GM19238 (cell line): ENCODE measurements around the gene UGT1A9.
"Not testable (repeated sequence)": the region's sequence is repeated elsewhere in the genome, so short reads cannot be mapped to it uniquely, and the experiment has no call there.

Experiments
- DNase-seq: peaks from one replicate; pipeline ENCODE4 v3.0.0; 2011; ENCODE audit warnings: low spot score; ENCODE audit not compliant: insufficient read length

The UGT1A9 gene

DNA sequence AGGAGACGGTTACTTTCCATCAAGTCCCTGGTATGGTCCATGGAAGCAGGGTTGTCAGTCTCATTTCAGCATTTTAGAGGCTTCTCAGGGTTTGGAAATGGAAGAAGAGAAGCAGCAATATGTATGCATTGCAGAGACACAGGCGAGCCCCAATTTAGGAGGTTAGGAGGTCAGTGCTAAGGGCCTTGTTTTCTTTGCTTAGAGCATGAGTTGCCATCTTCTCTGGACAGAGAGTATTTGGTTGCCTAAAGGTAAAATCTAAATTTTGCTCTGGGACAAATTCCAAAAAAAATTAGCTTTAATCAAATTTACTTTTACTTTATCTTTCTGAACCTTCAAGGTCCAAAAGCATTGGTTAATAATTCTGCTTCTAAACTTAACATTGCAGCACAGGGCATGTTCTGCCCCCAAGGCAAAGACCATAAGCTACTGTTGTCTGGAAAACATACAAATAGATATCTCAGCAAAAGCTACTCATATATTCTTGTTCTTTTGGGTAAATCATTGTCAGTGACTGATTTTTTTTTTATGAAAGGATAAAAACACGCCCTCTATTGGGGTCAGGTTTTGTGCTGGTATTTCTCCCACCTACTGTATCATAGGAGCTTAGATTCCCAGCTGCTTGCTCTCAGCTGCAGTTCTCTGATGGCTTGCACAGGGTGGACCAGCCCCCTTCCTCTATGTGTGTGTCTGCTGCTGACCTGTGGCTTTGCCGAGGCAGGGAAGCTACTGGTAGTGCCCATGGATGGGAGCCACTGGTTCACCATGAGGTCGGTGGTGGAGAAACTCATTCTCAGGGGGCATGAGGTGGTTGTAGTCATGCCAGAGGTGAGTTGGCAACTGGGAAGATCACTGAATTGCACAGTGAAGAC, at the start of gene UGT1A9:
UGT1A9 (plus strand) TSS at position 609 of the 872 bp plus-strand sequence; CDS start at position 646, 37 bp downstream.
- no peak for DNase-seq

DNA sequence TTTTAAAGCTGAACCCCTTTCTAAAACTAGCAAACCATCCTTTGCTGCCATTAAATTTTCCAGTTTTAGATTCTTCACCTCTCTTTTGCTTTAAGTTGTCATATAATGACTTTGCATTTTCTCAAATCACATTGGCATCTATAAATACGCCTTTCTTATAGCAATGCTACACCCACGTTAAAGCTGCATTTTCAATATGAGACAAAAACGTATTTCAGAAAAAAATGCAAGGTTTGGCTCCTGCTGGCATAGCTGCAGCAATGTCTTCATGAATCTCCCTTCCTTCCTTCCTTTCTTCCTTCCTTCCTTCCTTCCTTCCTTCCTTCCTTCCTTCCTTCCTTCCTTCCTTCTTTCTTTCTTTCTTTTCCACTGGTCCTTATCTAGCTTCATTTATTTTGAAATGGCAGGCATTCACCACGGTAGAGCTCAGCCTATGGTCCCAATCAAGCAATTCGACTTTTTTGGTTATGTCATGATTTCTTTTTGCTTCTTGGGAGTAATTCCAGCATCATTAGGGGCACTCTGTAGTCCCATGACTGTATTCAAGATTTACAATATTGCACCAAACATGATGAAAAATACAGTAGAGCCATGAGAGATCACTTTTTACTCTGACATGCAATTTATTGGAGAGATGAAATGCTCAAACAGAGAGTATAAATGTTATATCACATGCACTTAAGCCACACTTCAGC, 44.2 kb upstream of the UGT1A9 start:
- DNase-seq = no peak

DNA sequence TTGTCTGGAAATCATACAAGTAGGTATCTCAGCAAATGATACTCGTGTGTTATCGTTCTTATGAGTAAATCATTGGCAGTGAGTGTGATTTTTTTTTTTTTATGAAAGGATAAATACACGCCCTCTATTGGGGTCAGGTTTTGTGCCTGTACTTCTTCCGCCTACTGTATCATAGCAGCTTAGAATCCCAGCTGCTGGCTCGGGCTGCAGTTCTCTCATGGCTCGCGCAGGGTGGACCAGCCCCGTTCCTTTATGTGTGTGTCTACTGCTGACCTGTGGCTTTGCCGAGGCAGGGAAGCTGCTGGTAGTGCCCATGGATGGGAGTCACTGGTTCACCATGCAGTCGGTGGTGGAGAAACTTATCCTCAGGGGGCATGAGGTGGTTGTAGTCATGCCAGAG, 35.4 kb upstream of the UGT1A9 start, which contains the start of gene UGT1A10:
UGT1A10 (plus strand) TSS at position 143 of the 400 bp plus-strand sequence; CDS start at position 218, 75 bp downstream.
- DNase-seq = not testable (repeated sequence)

DNA sequence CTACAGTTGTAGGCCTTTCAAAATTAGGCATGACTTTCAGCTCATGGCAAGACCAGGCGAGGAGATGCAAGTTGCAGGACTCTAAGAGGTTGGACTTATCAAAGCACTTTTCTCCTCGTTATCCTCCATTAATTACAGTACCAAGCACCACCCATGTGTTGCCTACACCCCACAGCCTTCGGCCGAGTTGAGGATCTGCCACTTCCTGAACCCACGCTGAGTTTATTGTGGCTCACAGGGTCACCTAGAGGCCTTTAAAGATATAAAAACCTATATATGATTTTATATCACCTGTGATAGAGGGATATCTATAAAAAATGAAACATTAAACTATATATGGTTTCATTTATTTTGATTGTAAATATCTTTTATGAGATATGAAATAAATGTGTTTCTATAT, 32.9 kb upstream of the UGT1A9 start:
- no peak for DNase-seq

DNA sequence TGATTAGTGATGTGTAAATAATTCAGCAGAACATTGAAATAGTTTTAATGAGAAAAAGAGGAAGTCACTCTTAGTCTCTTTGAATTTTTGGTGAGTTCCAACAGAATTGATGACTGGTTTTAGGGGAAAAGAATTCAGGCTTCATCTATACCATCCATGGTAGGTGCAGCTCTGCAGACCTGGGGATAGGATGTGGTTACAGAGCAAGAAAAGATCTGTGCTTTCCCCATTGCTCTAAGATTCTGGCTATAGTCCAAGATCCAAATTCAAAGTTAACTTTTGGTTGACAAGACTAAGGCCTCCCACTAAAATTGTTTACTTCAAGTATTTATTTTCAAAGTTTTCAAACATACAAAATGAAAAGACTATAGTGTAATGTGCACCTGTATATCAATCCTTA, 31.8 kb upstream of the UGT1A9 start:
- no peak for DNase-seq

DNA sequence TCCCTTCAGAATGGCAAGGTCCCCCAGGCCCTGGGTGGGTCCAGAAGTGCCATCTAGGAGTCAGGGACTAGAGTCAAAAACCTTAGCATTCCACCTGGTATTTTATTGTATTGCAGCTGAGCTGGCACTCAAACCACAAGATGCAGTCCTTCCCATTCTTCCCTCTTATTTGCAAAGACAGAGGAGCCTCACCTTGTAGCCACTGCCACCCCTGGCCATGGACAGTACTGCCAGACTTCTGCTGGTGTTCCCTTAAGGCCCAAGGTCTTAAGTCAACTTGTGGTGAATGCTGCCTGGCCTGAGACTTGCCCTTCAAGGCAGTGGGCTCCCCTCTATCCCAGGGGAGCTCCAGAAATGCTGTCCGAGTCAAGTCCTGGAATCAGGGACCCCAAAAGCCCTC, 28.6 kb upstream of the UGT1A9 start:
- DNase-seq = no peak

DNA sequence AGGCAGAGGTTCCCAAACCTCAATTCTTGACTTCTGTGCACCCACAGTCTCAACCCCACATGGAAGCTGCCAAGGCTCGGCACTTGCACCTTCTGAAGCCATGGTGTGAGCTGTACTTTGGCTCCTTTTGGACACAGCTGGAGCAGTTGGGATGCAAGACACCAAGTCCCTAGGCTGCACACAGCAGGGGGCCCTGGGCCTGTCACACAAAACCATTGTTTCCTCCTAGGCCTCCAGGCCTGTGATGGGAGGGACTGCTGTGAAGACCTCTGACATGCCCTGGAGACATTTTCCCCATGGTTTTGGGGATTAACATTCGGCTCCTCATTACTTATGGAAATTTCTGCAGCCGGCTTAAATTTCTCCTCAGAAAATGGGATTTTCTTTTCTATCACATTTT, 25.7 kb upstream of the UGT1A9 start:
- DNase-seq = not testable (repeated sequence)

DNA sequence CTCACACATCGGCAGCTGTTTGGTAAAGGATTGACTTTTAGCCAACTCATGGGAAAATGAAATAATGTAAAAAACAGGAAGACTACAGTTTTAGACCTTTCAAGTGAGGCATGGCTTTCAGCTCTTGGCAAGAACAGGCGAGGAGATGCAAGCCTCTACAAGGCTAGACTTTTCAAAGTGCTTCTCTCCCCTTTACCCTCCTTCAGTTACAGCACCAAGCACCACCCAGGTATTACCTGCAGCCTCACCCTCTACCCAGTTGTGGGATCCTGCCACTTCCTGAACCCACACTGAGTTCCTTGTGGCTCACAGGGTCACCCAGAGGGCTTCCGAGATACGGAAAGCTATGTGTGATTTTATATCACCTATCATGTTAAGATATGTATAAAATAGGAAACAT, 20.7 kb upstream of the UGT1A9 start:
- DNase-seq = no peak

DNA sequence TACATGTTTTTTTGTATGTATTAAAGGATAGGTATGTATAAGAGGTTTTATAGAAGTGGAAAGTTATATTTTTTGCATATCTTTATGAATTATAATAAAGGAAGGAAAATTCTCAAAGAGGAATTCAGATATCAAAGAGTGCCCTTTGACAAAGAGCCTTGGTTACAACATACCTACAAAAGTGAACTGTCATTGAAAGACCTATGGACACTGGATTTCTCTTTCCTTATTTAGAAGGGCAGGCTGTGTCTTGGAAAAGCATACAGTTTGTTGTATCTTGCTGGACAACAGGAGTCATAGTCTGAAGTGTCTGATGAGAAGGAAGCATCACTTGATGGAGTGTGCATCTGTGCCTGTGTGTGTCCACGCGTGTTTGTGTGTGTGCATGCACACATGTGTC, 20.3 kb upstream of the UGT1A9 start:
- DNase-seq = no peak

DNA sequence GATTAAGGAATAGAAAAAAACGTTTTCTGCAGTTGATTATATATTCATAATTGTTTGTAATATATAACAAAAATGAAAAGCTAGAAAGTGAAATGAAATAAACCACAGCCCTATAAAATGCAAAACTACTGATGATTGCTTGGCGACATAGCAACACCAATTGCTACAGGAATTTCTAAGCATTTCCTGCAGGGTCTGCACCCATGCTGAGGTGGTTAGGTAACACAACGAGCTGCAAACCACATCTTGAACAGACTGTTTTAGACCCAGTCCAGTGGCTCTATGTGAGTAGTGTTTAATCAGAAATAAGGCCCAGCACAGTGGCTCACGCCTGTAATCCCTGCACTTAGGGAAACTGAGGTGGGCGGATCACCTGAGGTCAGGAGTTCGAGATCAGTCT, 17.2 kb upstream of the UGT1A9 start:
- DNase-seq = no peak

DNA sequence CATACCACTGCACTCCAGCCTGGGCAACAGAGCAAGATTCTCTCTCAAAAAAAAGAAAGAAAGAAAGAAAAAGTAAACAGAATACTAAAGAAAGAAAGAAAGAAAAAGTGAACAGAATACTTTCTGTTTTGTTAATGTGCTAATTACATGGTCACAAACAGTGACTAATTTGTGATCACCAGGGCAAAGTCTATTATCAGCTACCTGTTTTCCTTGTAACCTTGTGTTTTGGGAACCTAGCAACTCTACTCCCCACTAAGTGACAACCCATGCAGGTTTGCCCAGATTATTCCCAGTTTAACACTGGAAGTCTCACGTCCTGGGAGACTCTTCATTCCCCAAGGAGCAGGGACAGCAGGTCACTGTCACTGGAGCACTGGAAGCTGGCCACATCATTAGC, 16.7 kb upstream of the UGT1A9 start:
- DNase-seq = no peak

DNA sequence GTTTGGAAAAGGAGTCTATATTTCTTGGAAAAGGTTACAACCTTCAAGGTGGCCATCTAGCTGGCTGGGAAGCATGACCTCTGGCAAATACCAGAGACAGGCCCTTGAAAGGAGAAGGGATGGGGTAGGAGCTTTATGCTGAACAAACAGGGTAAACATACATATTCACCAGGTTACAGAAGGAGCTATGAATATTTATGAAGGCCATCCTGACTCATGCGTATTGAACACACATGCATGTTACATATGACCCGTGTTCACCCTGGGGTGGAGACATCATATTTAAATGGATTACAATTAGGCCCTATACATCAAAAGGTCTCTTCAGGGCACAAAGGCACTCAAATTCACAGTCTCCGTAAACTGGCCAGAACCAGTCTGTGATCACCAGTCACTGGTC, 15.8 kb upstream of the UGT1A9 start:
- not testable (repeated sequence) for DNase-seq

DNA sequence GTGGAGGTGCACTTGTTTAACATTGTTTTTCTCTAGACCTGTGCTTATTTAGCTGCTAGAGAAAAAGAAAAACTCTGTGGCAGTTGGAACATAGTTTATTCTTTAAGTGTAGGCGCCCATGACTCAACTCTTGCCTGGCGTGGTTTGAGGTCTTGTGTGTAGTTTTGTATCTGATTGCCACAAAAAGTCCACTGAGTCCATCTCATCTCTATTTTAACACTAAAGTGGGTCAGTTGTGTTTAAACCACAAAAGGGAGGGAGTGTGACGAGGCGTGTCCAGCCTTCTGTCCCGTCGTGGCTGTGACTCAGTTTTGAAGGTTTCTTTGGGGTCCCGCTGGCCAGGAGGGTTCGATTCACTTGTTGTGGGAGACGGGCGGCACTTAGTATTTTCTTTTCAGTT, 15.3 kb upstream of the UGT1A9 start:
- no peak for DNase-seq

DNA sequence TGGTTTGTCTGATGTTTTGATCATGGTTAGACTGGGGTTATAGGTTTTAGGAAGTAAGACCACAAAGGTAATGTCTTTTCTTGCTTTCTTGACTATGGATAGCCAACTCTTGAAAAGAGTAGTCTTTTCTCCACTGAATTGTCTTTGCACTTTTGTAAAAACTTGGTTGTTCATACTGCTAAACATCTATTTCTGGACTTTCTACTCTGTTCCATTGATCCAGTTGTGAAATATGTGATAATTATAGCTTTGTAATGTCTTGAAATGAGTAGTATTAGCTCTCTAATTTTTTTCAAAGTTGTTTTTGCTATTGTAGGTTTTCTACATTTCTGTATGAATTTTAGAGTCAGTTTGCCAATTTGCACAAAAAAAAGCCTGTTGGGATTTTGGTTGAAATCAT, 13.1 kb upstream of the UGT1A9 start:
- DNase-seq = no peak

DNA sequence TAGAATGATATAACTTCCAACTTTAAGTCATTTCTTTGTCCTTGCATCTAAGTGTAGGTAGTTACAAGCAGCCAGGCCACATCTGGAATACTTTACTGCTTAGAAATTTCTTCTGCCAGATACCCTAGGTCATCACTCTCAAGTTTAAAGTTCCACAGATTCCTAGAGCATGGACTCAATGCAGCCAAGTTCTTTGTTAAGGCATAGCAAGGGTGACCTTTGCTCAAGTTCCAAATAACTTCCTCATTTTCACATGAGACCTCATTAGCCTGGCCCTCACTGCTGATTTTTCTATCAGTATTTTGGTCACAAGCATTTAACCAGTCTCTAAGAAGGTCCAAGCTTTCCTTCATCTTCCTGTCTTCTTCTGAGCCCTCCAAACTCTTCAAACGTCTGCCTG, 7.8 kb upstream of the UGT1A9 start:
- DNase-seq = no peak

DNA sequence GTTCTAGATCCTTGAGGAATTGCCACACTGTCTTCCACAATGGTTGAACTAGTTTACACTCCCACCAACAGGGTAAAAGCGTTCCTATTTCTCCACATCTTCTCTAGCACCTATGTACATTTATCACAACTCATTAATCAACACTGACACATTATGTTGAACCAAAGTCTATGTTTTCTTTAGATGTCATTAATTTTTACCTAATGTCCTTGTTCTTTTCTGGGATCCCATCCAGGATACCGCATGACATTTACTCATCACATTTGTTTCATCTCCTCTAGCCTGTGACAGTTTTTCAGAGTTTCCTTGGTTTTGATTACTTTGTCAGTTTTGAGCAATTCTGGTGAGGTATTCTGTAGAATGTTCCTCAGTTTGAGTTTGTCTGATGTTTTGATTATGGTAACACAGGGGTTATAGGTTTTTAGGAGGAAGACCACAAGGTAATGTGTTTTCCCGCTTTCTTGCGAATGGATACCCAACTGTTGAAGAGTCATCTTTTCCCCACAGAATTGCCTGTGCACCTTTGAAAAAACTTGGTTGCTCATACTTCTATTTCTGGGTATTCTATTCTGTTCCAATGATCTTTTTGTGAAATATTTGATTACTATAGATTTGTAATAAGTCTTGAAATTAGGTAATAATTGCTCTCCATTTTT, 3.0 kb upstream of the UGT1A9 start:
- no peak for DNase-seq

DNA sequence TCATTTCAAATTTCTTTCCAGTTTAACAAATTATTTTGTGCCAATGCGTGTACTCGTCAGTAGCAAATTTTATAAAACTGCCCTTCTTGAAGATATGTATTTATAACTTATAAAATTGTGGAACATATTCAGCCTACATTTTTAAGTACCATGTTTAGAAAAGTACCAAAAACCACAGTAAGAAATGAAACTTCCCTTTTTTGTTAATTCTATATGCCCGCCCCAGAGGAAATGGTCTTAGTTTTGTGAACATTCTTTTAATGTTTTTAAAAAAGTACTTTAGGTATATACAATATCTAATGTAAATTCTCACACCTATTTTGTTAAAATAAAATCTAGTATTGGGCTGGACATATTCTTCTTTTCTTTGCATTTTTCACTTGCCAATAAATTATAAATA, 1.2 kb downstream of the UGT1A9 start:
- DNase-seq = no peak

DNA sequence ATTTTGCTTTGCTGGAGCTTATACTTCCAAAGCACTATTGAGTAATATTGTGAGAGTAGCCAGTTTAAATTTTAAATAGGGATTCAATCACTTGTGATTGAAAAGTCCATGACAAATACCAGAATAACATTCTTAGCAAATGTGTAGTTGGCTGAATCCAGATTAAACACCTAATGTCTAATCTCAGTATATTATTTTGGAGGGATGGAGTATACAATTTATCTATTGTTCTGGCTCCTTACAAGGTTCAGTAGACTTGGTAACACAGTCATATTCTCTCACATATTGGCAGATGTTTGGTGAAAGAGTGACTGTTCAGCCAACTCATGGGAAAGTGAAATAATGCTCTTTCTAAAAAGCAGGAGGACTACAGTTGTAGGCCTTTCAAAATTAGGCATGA, 2.2 kb downstream of the UGT1A9 start:
- no peak for DNase-seq

DNA sequence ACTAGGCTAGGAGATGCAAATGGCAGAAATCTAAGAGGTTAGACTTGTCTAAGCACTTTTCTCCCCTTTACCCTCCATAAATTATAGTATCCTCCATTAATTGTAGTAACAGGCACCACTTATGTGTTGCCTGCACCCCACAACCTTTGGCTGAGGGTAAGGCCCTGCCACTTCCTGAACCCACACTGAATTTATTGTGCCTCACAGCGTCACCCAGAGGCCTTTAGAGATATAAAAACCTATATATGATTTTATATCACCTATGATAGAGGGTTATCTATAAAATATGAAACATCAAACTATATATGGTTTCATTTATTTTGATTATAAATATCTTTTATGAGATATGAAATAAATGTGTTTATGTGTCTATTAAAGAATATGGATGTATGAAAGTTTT, 2.6 kb downstream of the UGT1A9 start:
- DNase-seq = no peak

DNA sequence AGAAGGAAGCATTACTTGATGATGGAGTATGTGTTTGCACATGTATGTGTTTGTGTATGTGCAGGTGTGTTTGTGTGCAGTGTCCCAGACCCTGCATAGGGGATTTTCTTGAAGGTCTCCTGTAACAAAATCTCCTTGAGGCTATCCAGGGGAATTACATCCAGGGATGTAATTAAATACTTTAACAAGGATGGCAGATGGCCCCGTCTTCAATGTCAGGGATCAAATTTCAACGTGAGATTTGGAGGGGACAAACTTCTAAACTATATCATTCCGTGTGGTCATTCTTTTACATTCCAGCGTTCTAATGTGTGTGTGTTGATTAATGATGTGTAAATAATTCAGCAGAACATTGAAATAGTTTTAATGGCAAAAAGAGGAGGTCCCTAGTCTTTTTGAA, 3.3 kb downstream of the UGT1A9 start:
- no peak for DNase-seq

DNA sequence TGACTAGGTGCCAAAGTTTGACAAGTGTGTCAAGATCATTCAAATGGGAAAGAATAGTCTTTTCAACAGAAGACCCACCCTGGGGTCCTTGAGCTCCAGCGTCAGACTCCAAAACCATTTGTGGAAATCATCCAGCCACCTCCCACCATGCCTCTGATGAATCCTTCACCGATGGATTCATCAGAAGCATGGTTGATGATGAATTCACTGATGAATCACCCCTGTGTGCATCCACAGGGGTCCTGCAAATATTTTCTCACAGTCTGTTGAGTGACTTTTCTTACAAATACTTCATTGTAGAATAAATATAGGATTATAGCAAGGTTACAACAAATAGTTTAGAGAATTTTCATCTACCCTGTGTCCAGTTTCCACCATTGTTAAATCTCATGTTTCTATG, 4.3 kb downstream of the UGT1A9 start:
- no peak for DNase-seq

DNA sequence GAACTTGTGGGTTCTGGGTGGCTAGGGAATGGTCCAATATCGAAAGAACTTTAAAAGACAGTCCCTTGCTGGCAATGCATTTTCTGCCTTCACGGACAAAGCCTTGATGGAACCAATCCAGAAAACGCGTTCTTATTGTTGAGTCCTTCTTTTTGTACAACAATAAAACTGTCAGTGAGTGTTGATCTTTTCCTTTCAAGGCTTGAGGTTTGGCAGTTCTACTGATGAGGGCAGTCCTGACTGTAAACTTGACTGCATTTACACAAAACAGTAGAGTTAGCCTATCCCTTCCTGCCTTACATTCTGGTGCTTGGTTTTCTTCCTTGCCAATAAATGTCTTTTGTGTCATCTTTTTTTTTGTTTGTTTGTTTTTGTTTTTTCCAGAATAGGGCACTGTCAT, 7.5 kb downstream of the UGT1A9 start:
- DNase-seq = no peak
